ENCODE data around the gene FCHSD2.

- TF ChIP-seq TAF1 (IDR thresholded peaks at IDR 0.05; ENCODE audit: borderline replicate concordance, insufficient read depth, low read length) (no peak), POLR2AphosphoS5 (IDR thresholded peaks at IDR 0.05; ENCODE audit: low read depth, low read length) (no peak)
- TF ChIP-seq, protein P1, sequence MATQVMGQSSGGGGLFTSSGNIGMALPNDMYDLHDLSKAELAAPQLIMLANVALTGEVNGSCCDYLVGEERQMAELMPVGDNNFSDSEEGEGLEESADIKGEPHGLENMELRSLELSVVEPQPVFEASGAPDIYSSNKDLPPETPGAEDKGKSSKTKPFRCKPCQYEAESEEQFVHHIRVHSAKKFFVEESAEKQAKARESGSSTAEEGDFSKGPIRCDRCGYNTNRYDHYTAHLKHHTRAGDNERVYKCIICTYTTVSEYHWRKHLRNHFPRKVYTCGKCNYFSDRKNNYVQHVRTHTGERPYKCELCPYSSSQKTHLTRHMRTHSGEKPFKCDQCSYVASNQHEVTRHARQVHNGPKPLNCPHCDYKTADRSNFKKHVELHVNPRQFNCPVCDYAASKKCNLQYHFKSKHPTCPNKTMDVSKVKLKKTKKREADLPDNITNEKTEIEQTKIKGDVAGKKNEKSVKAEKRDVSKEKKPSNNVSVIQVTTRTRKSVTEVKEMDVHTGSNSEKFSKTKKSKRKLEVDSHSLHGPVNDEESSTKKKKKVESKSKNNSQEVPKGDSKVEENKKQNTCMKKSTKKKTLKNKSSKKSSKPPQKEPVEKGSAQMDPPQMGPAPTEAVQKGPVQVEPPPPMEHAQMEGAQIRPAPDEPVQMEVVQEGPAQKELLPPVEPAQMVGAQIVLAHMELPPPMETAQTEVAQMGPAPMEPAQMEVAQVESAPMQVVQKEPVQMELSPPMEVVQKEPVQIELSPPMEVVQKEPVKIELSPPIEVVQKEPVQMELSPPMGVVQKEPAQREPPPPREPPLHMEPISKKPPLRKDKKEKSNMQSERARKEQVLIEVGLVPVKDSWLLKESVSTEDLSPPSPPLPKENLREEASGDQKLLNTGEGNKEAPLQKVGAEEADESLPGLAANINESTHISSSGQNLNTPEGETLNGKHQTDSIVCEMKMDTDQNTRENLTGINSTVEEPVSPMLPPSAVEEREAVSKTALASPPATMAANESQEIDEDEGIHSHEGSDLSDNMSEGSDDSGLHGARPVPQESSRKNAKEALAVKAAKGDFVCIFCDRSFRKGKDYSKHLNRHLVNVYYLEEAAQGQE (IDR thresholded peaks at IDR 0.05; ENCODE audit: insufficient read depth in 1 of 2, low read depth in 2 of 2, low read length in 2 of 2): no peak
Measured at GRCh38 chr11:72886619-72887018, 255.5 kb downstream of the FCHSD2 start.

Data from PFSK-1 (cell line).